Endodermal cell (in vitro differentiated cells): Measurements from ENCODE around the gene C2CD3. TPM values are rescaled to one million over a fixed set of nuclear protein-coding genes. Genes with fewer than 3 reads are reported as not detected.

Experiments used
- DNase-seq: peaks from one replicate; pipeline ENCODE4 v3.0.0-alpha.2; 2017
- H3K27ac ChIP-seq: 2 replicates; pipeline ENCODE4 v1.5.1; 2013; ENCODE audit warnings: mild to moderate bottlenecking, low read depth, low read length, moderate library complexity
- H3K27me3 ChIP-seq: 2 replicates; pipeline ENCODE4 v1.6.1; 2013; ENCODE audit warnings: mild to moderate bottlenecking, low read length, moderate library complexity; ENCODE audit not compliant: insufficient read depth, control insufficient read depth, poor library complexity, severe bottlenecking
- H3K36me3 ChIP-seq: 2 replicates; pipeline ENCODE4 v1.7.0; 2013; ENCODE audit warnings: mild to moderate bottlenecking, low read length, moderate library complexity; ENCODE audit not compliant: control insufficient read depth, insufficient read depth
- H3K4me1 ChIP-seq: one replicate; pipeline ENCODE4 v1.7.0; 2013; ENCODE audit warnings: low read length; ENCODE audit not compliant: control insufficient read depth, insufficient read depth
- H3K4me3 ChIP-seq: 2 replicates; pipeline ENCODE4 v1.5.1; 2013; ENCODE audit warnings: mild to moderate bottlenecking, low read length, moderate library complexity
- H3K9ac ChIP-seq: 2 replicates; pipeline ENCODE4 v1.6.1; 2013; ENCODE audit warnings: mild to moderate bottlenecking, low read length, moderate library complexity; ENCODE audit not compliant: poor library complexity, severe bottlenecking; ENCODE audit errors: extremely low read depth
- H3K9me3 ChIP-seq: 2 replicates; pipeline ENCODE4 v1.6.1; 2013; ENCODE audit warnings: mild to moderate bottlenecking, low read length, moderate library complexity; ENCODE audit not compliant: control insufficient read depth
- H3K27ac Mint-ChIP-seq: 2 replicates; pipeline ENCODE4 v1.8.0; 2020; ENCODE audit warnings: mixed read lengths
- H3K27me3 Mint-ChIP-seq: 2 replicates; pipeline ENCODE4 v1.8.0; 2021; ENCODE audit warnings: mild to moderate bottlenecking, mixed read lengths; ENCODE audit not compliant: insufficient read depth
- H3K36me3 Mint-ChIP-seq: 2 replicates; pipeline ENCODE4 v1.8.0; 2020; ENCODE audit warnings: low read depth, mixed read lengths
- H3K4me1 Mint-ChIP-seq: 2 replicates; pipeline ENCODE4 v1.8.0; 2020; ENCODE audit warnings: mixed read lengths
- H3K4me3 Mint-ChIP-seq: 2 replicates; pipeline ENCODE4 v1.8.0; 2020; ENCODE audit warnings: mild to moderate bottlenecking, moderate library complexity, mixed read lengths
- H3K9me3 Mint-ChIP-seq: 2 replicates; pipeline ENCODE4 v1.8.0; 2020; ENCODE audit warnings: mild to moderate bottlenecking, mixed read lengths
- CTCF ChIP-seq: fragments of 200-600 bp; sonication (generic); conservative IDR thresholded peaks from 2 replicates; pipeline ENCODE4 v1.5.0; 2021; ENCODE audit warnings: antibody characterized with exemption, mild to moderate bottlenecking
- WGBS, 2 experiments: methylation state at CpG; one replicate each; pipeline versions ENCODE4 v1.1.5 to v1.1.7; 2013; ENCODE audit warnings: missing lambda C conversion rate in 2 of 2, mixed read lengths in 1 of 2; ENCODE audit not compliant: insufficient coverage in 1 of 2, insufficient read length in 1 of 2; 5-methylcytosine and 5-hydroxymethylcytosine counted together
- total RNA-seq, 2 donors: library from RNA; stranded (reverse); fragmentation: NEBNext Ultra II Directional in 1 of 2; extraction: Animal tissue kit (Norgen Biotek cat#: 25700) in 1 of 2; gene quantifications; 2 replicates in 1 of 2; 3 replicates in 1 of 2; pipeline ENCODE4 v1.2.1, GENCODE V29; 2021

The C2CD3 gene
- total RNA-seq, 2 donors from 2014 or later = 31.0 to 34.2 TPM

GRCh38 chr11:73981051-73981805 lies 189.6 kb downstream of the C2CD3 start:
- no peak for TF ChIP-seq CTCF
- peaks cover 49% of the 10 kb centered on the region for H3K36me3 ChIP-seq
- H3K9me3 Mint-ChIP-seq = no peaks in the 10 kb centered on the region
- 80 to 91% methylated on average over 10 to 12 of the region's 13 CpGs for WGBS, 2 experiments
- peak; percentile 33 for DNase-seq
- H3K27me3 Mint-ChIP-seq = peaks cover 5% of the 10 kb centered on the region
- H3K27ac ChIP-seq = no peak overlapping the region
- peak overlapping the region; percentile 92 for H3K4me3 ChIP-seq
- no peaks in the 10 kb centered on the region for H3K9me3 ChIP-seq
- H3K4me1 Mint-ChIP-seq = peaks cover 34% of the 10 kb centered on the region
- H3K4me1 ChIP-seq = peaks cover 10% of the 10 kb centered on the region
- peak overlapping the region; percentile 77 for H3K9ac ChIP-seq
- H3K36me3 Mint-ChIP-seq = peaks cover 50% of the 10 kb centered on the region
- no peak overlapping the region for H3K27ac Mint-ChIP-seq
- H3K27me3 ChIP-seq = no peaks in the 10 kb centered on the region
- H3K4me3 Mint-ChIP-seq = peak overlapping the region; percentile 96

- H3K36me3 Mint-ChIP-seq = peaks cover 58% of the 10 kb centered on the region
- peaks cover 5% of the 10 kb centered on the region for H3K27me3 Mint-ChIP-seq
- peaks cover 10% of the 10 kb centered on the region for H3K4me1 ChIP-seq
- H3K27ac ChIP-seq = no peak overlapping the region
- H3K9me3 Mint-ChIP-seq = no peaks in the 10 kb centered on the region
- H3K4me1 Mint-ChIP-seq = peaks cover 34% of the 10 kb centered on the region
- H3K36me3 ChIP-seq = peaks cover 56% of the 10 kb centered on the region
- H3K27me3 ChIP-seq = no peaks in the 10 kb centered on the region
- H3K4me3 Mint-ChIP-seq = peak overlapping the region; percentile 96
- peak; percentile 41 for DNase-seq
- H3K9ac ChIP-seq = peak overlapping the region; percentile 30
- peak overlapping the region; percentile 92 for H3K4me3 ChIP-seq
- WGBS, 2 experiments = 90 to 100% methylated on average over 1 to 6 of the region's 6 CpGs
- no peak for TF ChIP-seq CTCF
- H3K9me3 ChIP-seq = no peaks in the 10 kb centered on the region
- peak overlapping the region; percentile 85 for H3K27ac Mint-ChIP-seq
These were observed 190.5 kb downstream of the C2CD3 start for GRCh38 chr11:73980001-73980961.

- peaks cover 73% of the 10 kb centered on the region for H3K36me3 Mint-ChIP-seq
- Histone ChIP-seq H3K4me3 (no peak overlapping the region), H3K27ac (no peak overlapping the region), H3K27me3 (no peaks in the 10 kb centered on the region), H3K4me1 (peaks cover 10% of the 10 kb centered on the region), H3K9ac (no peak overlapping the region), H3K9me3 (no peaks in the 10 kb centered on the region), H3K36me3 (peaks cover 68% of the 10 kb centered on the region)
- H3K9me3 Mint-ChIP-seq = no peaks in the 10 kb centered on the region
- no peak overlapping the region for H3K4me3 Mint-ChIP-seq
- H3K27me3 Mint-ChIP-seq = no peaks in the 10 kb centered on the region
- H3K27ac Mint-ChIP-seq = no peak overlapping the region
- no peak for TF ChIP-seq CTCF
- WGBS, 2 experiments = 93 to 97% methylated on average over 3 of the region's 3 CpGs
- DNase-seq = no peak
- H3K4me1 Mint-ChIP-seq = peaks cover 31% of the 10 kb centered on the region
These were observed 192.2 kb downstream of the C2CD3 start for GRCh38 chr11:73978576-73979086.
